GM12801 (cell line): Measurements from ENCODE around the gene HIVEP1.

Experiments
- CTCF ChIP-seq: IDR thresholded peaks from one replicate; pipeline ENCODE4 v1.5.1; 2011; ENCODE audit warnings: control low read depth; ENCODE audit not compliant: insufficient read length; ENCODE audit errors: extremely low read depth

The HIVEP1 gene

GRCh38 chr6:12147557-12148316 is 135.6 kb downstream of the HIVEP1 start:
- TF ChIP-seq CTCF, result no peak

- no peak for TF ChIP-seq CTCF
Measured at GRCh38 chr6:12148317-12148801, 136.2 kb downstream of the HIVEP1 start.

GRCh38 chr6:12148841-12149240 is 136.7 kb downstream of the HIVEP1 start:
- TF ChIP-seq CTCF, result no peak

GRCh38 chr6:12149944-12150510 is 137.9 kb downstream of the HIVEP1 start:
- no peak for TF ChIP-seq CTCF

- no peak for TF ChIP-seq CTCF
Measured at GRCh38 chr6:12150812-12151432, 138.8 kb downstream of the HIVEP1 start.

GRCh38 chr6:12151433-12151820 is 139.3 kb downstream of the HIVEP1 start:
- no peak for TF ChIP-seq CTCF
